ENCODE data around the gene ASPSCR1. TPM values are rescaled to one million over a fixed set of nuclear protein-coding genes. Genes with fewer than 3 reads are reported as not detected.

The ASPSCR1 gene
- total and polyA plus RNA-seq, 2 of the 4 experiments (the other 2 are of a cell fraction) = 7.2 to 17.2 TPM

DNA sequence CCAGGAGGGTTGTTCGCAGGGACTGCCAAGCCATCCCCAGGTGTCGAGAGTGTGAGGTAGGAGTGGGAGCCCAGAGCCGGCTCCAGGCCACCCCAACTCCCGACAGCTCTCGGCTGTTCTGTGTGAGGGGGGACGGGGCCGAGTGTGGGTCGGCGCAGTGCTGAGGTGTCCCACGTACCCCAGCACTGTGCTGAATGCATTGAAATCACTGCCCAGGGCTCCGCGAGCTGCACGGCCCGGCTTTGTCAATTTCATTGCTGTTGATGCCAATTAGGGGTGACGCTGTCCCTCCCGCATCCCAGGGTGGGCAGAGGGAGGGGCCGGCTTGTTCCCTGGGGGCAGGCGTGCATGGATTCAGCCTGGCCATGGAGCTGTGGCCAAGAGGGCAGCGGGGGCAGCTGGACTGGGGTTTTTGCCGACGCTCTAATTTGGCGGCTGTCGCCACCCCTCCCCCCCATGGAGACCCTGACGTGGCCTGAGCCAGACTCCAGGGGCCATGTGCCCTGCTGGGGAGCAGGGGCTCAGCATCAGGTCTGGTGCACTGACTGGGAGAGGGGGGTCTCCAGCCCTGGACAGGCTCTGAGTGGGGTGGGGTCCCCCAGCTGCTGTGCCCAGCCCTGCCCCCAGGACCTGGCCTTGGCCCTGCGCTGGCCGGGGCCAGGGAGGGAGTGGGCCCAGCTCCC lies 31.0 kb downstream of the ASPSCR1 start:
- Histone ChIP-seq H2BK120ac (ENCODE audit: low read depth, low read length) (no peak overlapping the region), H3K79me1 (ENCODE audit: low read depth in 1 of 2, low read length in 2 of 2) (peaks cover 5 to 23% of the 10 kb centered on the region in 2 experiments; a peak in 3 of 4 replicates), H3K4me3 (ENCODE audit: insufficient read depth, low read depth, low read length) (no peak overlapping the region), H2AK9ac (replicated peaks; ENCODE audit: low read depth, low read length, poor library complexity) (no peak overlapping the region), H2BK20ac (ENCODE audit: low read depth, low read length) (no peak overlapping the region), H3K36me3 (ENCODE audit: control insufficient read depth, insufficient read depth, low read length) (peaks cover 3% of the 10 kb centered on the region; the same call in 1 of the 2 replicates), H3K4ac (ENCODE audit: low read depth, low read length) (no peak overlapping the region), H4K20me1 (ENCODE audit: insufficient read depth, low read length) (peaks cover under 1% of the 10 kb centered on the region; the same call in 1 of the 2 replicates), H3K27me3 (ENCODE audit: control insufficient read depth, insufficient read depth, low read length) (no peaks in the 10 kb centered on the region), H3K4me2 (ENCODE audit: low read depth, low read length) (no peak overlapping the region), H4K91ac (ENCODE audit: insufficient read depth, low read depth, low read length) (no peak overlapping the region), H3K27ac (ENCODE audit: insufficient read depth, low read length) (no peak overlapping the region), H3K9ac (ENCODE audit: low read depth, low read length) (no peak overlapping the region), H2AFZ (replicated peaks; ENCODE audit: low read length, poor library complexity) (no peak overlapping the region), H3K9me1 (ENCODE audit: insufficient read depth, low read length) (peaks cover 11% of the 10 kb centered on the region), H2BK5ac (ENCODE audit: low read depth, low read length, poor library complexity, severe bottlenecking) (no peak overlapping the region), H3K18ac (ENCODE audit: low read depth, low read length) (no peak overlapping the region), H3K23ac (ENCODE audit: low read depth, low read length) (no peak overlapping the region), H2AK5ac (ENCODE audit: low read depth, low read length) (no peak overlapping the region; the same call in 1 of the 2 replicates), H4K5ac (ENCODE audit: low read depth, low read length) (no peak overlapping the region), H3K56ac (ENCODE audit: extremely low read depth, insufficient read depth, low read length) (no peak overlapping the region), H3K14ac (replicated peaks; ENCODE audit: low read depth, low read length) (no peak overlapping the region), H4K8ac (ENCODE audit: low read depth in 2 of 2, low read length in 2 of 2) (no peak overlapping the region), H2BK15ac (ENCODE audit: low read depth, low read length) (no peak overlapping the region), H3K9me3 (ENCODE audit: control insufficient read depth, insufficient read depth, low read length) (no peaks in the 10 kb centered on the region), H3K4me1 (ENCODE audit: control insufficient read depth, insufficient read depth, low read length) (peaks cover 21% of the 10 kb centered on the region)
- in situ Hi-C loops (cut with MboI; ENCODE audit: low sequenced_read_pairs) (no loop called here), intact Hi-C loops (cut with micrococcal nuclease) (no loop called here), dilution Hi-C loops (cut with HindIII; ENCODE audit: low sequenced_read_pairs, unreplicated experiment) (no loop called here)
- no peak for DNase-seq
- POLR2A ChIA-PET (ENCODE audit: unreplicated experiment) = no interaction called here
- no peak for ATAC-seq (ENCODE audit: low read depth)
- no TSS peak for BruUV-seq (replicated peaks)
- WGBS, 2 experiments (ENCODE audit: extremely low coverage in 2 of 2, insufficient read length in 1 of 2) = 94% methylated on average over 7 of the region's 26 CpGs; no CpG with 5 or more reads in 1 of the 2 experiments
- TF ChIP-seq USF2 (IDR thresholded peaks at IDR 0.05; ENCODE audit: low read depth, low read length) (no peak), CEBPB (IDR thresholded peaks at IDR 0.05; ENCODE audit: low read depth, low read length) (no peak), MAFK (IDR thresholded peaks at IDR 0.05; ENCODE audit: low read depth, low read length) (no peak), FOS (IDR thresholded peaks at IDR 0.05; ENCODE audit: low read depth, low read length) (no peak), RCOR1 (IDR thresholded peaks at IDR 0.05; ENCODE audit: insufficient replicate concordance, low read length) (no peak), RAD21 (IDR thresholded peaks at IDR 0.05; ENCODE audit: low read length) (no peak), MXI1 (IDR thresholded peaks at IDR 0.05; ENCODE audit: borderline replicate concordance, low read depth, low read length) (no peak), MAZ (IDR thresholded peaks at IDR 0.05; ENCODE audit: borderline replicate concordance, low read depth, low read length) (no peak), BHLHE40 (IDR thresholded peaks at IDR 0.05; ENCODE audit: low read depth, low read length) (no peak), CTCF (conservative IDR thresholded peaks at IDR 0.05; ENCODE audit: low read depth, low read length) (no peak)
- TF ChIP-seq, protein P1, sequence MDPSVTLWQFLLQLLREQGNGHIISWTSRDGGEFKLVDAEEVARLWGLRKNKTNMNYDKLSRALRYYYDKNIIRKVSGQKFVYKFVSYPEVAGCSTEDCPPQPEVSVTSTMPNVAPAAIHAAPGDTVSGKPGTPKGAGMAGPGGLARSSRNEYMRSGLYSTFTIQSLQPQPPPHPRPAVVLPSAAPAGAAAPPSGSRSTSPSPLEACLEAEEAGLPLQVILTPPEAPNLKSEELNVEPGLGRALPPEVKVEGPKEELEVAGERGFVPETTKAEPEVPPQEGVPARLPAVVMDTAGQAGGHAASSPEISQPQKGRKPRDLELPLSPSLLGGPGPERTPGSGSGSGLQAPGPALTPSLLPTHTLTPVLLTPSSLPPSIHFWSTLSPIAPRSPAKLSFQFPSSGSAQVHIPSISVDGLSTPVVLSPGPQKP (IDR thresholded peaks at IDR 0.05; ENCODE audit: borderline replicate concordance, low read depth, low read length) = no peak
- CTCF ChIA-PET = no interaction called here
